ENCODE measurements around the gene TRIM54.

TRIM54 gene

DNA sequence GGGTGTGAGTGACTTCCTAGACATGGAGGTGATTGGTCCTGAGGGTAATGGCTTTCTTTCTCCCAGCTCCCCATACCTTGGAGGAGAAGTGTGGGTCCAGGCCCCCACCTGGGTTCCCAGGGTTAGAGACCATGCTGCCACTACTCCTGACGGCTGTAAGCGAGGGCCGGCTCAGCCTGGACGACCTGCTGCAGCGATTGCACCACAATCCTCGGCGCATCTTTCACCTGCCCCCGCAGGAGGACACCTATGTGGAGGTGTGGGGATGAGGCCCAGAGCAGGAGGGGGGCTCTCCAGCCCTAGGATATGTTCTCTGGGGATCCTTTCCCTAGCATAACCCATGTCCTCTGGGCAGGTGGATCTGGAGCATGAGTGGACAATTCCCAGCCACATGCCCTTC lies 43.3 kb upstream of the TRIM54 start:
- Histone ChIP-seq H3K79me2 (no peaks in the 10 kb centered on the region), H3K36me3 (ENCODE audit: control insufficient read depth, insufficient read depth, low read length) (no peaks in the 10 kb centered on the region), H3K27me3 (ENCODE audit: control insufficient read depth, insufficient read depth, low read length) (no peaks in the 10 kb centered on the region), H3K4me2 (ENCODE audit: low read length) (no peak overlapping the region), H2AFZ (no peak overlapping the region), H3K4me1 (no peaks in the 10 kb centered on the region), H3K27ac (no peak overlapping the region), H3K9me3 (ENCODE audit: control insufficient read depth, low read length) (no peaks in the 10 kb centered on the region), H3K4me3 (ENCODE audit: low read depth, low read length) (no peak overlapping the region), H3K9ac (no peak overlapping the region)
- TF ChIP-seq, protein P1, sequence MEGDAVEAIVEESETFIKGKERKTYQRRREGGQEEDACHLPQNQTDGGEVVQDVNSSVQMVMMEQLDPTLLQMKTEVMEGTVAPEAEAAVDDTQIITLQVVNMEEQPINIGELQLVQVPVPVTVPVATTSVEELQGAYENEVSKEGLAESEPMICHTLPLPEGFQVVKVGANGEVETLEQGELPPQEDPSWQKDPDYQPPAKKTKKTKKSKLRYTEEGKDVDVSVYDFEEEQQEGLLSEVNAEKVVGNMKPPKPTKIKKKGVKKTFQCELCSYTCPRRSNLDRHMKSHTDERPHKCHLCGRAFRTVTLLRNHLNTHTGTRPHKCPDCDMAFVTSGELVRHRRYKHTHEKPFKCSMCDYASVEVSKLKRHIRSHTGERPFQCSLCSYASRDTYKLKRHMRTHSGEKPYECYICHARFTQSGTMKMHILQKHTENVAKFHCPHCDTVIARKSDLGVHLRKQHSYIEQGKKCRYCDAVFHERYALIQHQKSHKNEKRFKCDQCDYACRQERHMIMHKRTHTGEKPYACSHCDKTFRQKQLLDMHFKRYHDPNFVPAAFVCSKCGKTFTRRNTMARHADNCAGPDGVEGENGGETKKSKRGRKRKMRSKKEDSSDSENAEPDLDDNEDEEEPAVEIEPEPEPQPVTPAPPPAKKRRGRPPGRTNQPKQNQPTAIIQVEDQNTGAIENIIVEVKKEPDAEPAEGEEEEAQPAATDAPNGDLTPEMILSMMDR (IDR thresholded peaks at IDR 0.05): no peak

DNA sequence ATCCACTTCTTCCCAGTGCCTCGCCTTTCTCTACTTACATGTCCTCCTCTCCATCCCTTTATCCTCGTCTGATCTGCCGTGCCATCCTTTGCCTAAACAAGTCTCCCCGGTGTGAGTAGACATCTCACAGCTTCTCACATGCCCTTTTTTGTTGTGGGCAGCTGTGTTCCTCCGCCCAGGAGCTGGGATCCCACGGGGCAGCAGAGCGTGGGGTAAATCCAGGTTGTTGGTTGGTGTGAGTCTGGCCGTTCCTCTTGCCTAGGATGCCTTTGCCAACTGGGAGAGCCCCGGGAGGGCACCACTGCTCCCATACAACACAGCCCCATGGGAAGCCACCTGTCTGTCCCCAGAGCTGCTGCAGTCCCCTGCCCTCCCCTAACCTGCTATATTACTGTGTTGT lies 41.8 kb upstream of the TRIM54 start:
- TF ChIP-seq, protein P1 (IDR thresholded peaks at IDR 0.05): no peak
- H3K27ac ChIP-seq: no peak overlapping the region
- no peak overlapping the region for H3K9ac ChIP-seq
- no peak overlapping the region for H3K4me2 ChIP-seq (ENCODE audit: low read length)
- H3K9me3 ChIP-seq (ENCODE audit: control insufficient read depth, low read length): no peaks in the 10 kb centered on the region
- no peaks in the 10 kb centered on the region for H3K4me1 ChIP-seq
- no peak overlapping the region for H3K4me3 ChIP-seq (ENCODE audit: low read depth, low read length)
- no peaks in the 10 kb centered on the region for H3K79me2 ChIP-seq
- no peak overlapping the region for H2AFZ ChIP-seq
- H3K36me3 ChIP-seq (ENCODE audit: control insufficient read depth, insufficient read depth, low read length): no peaks in the 10 kb centered on the region
- no peaks in the 10 kb centered on the region for H3K27me3 ChIP-seq (ENCODE audit: control insufficient read depth, insufficient read depth, low read length)

DNA sequence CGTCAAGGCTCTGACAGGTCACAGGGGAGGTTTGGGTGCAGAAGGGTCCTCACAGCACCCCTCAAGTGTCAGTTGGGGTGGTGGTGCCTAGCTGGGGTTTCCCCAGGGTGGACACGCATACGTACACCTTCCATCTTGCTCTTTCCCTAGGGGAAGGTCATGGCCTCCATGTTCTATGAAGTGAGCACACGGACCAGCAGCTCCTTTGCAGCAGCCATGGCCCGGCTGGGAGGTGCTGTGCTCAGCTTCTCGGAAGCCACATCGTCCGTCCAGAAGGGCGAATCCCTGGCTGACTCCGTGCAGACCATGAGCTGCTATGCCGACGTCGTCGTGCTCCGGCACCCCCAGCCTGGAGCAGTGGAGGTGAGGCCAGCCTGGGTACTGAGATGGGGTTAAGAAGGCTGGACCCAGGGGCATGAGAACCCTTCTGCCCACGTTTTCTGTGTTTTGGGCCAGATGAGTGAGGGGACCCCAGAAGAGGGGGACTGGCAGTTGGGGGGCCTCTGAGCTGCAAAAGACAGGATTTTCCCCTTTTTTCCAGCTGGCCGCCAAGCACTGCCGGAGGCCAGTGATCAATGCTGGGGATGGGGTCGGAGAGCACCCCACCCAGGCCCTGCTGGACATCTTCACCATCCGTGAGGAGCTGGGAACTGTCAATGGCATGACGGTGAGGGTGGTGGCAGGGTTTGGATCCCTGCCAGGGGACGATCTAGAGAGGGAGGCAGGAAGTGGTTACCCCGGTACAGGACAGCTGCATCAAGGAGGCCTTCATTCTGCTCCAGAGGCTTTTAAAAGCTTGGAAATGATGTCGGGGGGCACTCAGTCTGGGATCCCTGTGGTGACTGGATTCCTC lies 40.2 kb upstream of the TRIM54 start:
- Histone ChIP-seq H3K27ac (no peak overlapping the region), H3K79me2 (no peaks in the 10 kb centered on the region), H3K4me1 (no peaks in the 10 kb centered on the region), H3K4me2 (ENCODE audit: low read length) (no peak overlapping the region), H3K9ac (no peak overlapping the region), H3K36me3 (ENCODE audit: control insufficient read depth, insufficient read depth, low read length) (no peaks in the 10 kb centered on the region), H2AFZ (no peak overlapping the region), H3K27me3 (ENCODE audit: control insufficient read depth, insufficient read depth, low read length) (no peaks in the 10 kb centered on the region), H3K4me3 (ENCODE audit: low read depth, low read length) (no peak overlapping the region), H3K9me3 (ENCODE audit: control insufficient read depth, low read length) (no peaks in the 10 kb centered on the region)
- TF ChIP-seq, protein P1 (IDR thresholded peaks at IDR 0.05): no peak

DNA sequence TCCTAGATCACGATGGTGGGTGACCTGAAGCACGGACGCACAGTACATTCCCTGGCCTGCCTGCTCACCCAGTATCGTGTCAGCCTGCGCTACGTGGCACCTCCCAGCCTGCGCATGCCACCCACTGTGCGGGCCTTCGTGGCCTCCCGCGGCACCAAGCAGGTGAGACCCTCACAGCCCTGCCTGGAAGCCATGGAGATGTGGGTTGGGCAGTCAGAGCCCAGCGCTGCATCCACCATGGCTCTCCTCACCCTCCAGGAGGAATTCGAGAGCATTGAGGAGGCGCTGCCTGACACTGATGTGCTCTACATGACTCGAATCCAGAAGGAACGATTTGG lies 39.6 kb upstream of the TRIM54 start:
- Histone ChIP-seq H3K4me3 (ENCODE audit: low read depth, low read length) (no peak overlapping the region), H3K9me3 (ENCODE audit: control insufficient read depth, low read length) (no peaks in the 10 kb centered on the region), H3K36me3 (ENCODE audit: control insufficient read depth, insufficient read depth, low read length) (no peaks in the 10 kb centered on the region), H3K27ac (no peak overlapping the region), H3K4me1 (no peaks in the 10 kb centered on the region), H2AFZ (no peak overlapping the region), H3K9ac (no peak overlapping the region), H3K4me2 (ENCODE audit: low read length) (no peak overlapping the region), H3K79me2 (no peaks in the 10 kb centered on the region), H3K27me3 (ENCODE audit: control insufficient read depth, insufficient read depth, low read length) (no peaks in the 10 kb centered on the region)
- TF ChIP-seq, protein P1 (IDR thresholded peaks at IDR 0.05): no peak

Measured in parathyroid adenoma (tissue), 2 donors.